H1 (cell line): ENCODE measurements around the gene ACHE. TPM values are rescaled to one million over a fixed set of nuclear protein-coding genes. Genes with fewer than 3 reads are reported as not detected.

ENCODE experiments used
- CTCF ChIA-PET: fragments of 300-600 bp; sonication (Branson Sonifier 250); formaldehyde crosslinking; loops from one replicate; lab custom pipeline; 2021; ENCODE audit not compliant: partially characterized antibody; lab: Charles Lee
- POLR2A ChIA-PET: fragments of 300-600 bp; sonication (Branson Sonifier 250); formaldehyde crosslinking; loops from one replicate; lab custom pipeline; 2021; ENCODE audit warnings: inconsistent platforms; ENCODE audit not compliant: partially characterized antibody; lab: Charles Lee
- DNase-seq, 2 experiments: peaks; one replicate each; pipeline versions ENCODE4 v3.0.0 to v3.0.0-alpha.2; 2010 to 2022; ENCODE audit warnings: low spot score in 2 of 2, low read depth in 1 of 2, mixed read lengths in 1 of 2
- FAIRE-seq: peaks from 2 replicates; lab custom pipeline; 2011; peaks lifted over from hg19 to GRCh38; lab: Jason Lieb, UNC
- H2AFZ ChIP-seq: 2 replicates; pipeline ENCODE4 v1.8.1; 2012; ENCODE audit warnings: low read length, inconsistent platforms
- H2AK5ac ChIP-seq: 2 replicates; pipeline ENCODE4 v1.6.1; 2013; ENCODE audit warnings: low read depth, low read length
- H2BK120ac ChIP-seq: replicated peaks from 2 replicates; pipeline ENCODE3; 2013; ENCODE audit warnings: low read depth, low read length, inconsistent platforms
- H2BK12ac ChIP-seq: 2 replicates; pipeline ENCODE4 v1.6.1; 2013; ENCODE audit warnings: low read depth, low read length
- H2BK15ac ChIP-seq: 2 replicates; pipeline ENCODE4 v1.6.1; 2013; ENCODE audit warnings: low read length
- H2BK20ac ChIP-seq: 2 replicates; pipeline ENCODE4 v1.6.1; 2013; ENCODE audit warnings: low read length
- H2BK5ac ChIP-seq: 2 replicates; pipeline ENCODE4 v1.6.1; 2013; ENCODE audit warnings: low read depth, low read length
- H3K14ac ChIP-seq: 2 replicates; pipeline ENCODE4 v1.6.1; 2013; ENCODE audit warnings: inconsistent platforms; ENCODE audit not compliant: insufficient read length
- H3K18ac ChIP-seq: 2 replicates; pipeline ENCODE4 v1.6.1; 2013; ENCODE audit warnings: low read length; ENCODE audit errors: extremely low read depth
- H3K23ac ChIP-seq: 2 replicates; pipeline ENCODE4 v1.6.1; 2013; ENCODE audit warnings: inconsistent platforms; ENCODE audit not compliant: insufficient read length
- H3K23me2 ChIP-seq: 2 replicates; pipeline ENCODE4 v1.6.1; 2013; ENCODE audit warnings: low read depth, low read length
- H3K27ac ChIP-seq: 2 replicates; pipeline ENCODE4 v1.6.1; 2011; ENCODE audit warnings: low read depth, low read length, inconsistent platforms
- H3K27me3 ChIP-seq, 4 experiments: replicated peaks in 1 of 4; 1 replicate in 1 of 4; 2 replicates in 3 of 4; pipeline versions ENCODE4 v1.6.1 to v1.8.1; 2011 to 2013; ENCODE audit warnings: low read length in 3 of 4, mild to moderate bottlenecking in 3 of 4, inconsistent platforms in 2 of 4, mixed read lengths in 2 of 4, moderate library complexity in 1 of 4; ENCODE audit not compliant: control insufficient read depth in 3 of 4, insufficient read depth in 3 of 4; ENCODE audit errors: extremely low read depth in 1 of 4
- H3K36me3 ChIP-seq, 4 experiments: 2 replicates each; pipeline versions ENCODE4 v1.6.1 to v1.8.1; 2011 to 2013; ENCODE audit warnings: mild to moderate bottlenecking in 4 of 4, low read length in 3 of 4, moderate library complexity in 2 of 4, control low read depth in 1 of 4, inconsistent platforms in 1 of 4; ENCODE audit not compliant: insufficient read depth in 4 of 4, control insufficient read depth in 2 of 4
- H3K4ac ChIP-seq: replicated peaks from 2 replicates; pipeline ENCODE3; 2013; ENCODE audit warnings: low read length, low read depth, mixed read lengths, inconsistent platforms; ENCODE audit not compliant: insufficient read length
- H3K4me1 ChIP-seq, 4 experiments: replicated peaks in 1 of 4; 1 replicate in 1 of 4; 2 replicates in 3 of 4; pipeline versions ENCODE4 v1.6.1 to v1.8.1; 2011 to 2013; ENCODE audit warnings: low read length in 3 of 4, inconsistent platforms in 2 of 4, mixed read lengths in 1 of 4; ENCODE audit not compliant: insufficient read depth in 4 of 4, control insufficient read depth in 3 of 4
- H3K4me2 ChIP-seq, 2 experiments: 2 replicates each; pipeline versions ENCODE4 v1.6.1 to v1.8.1; 2011 to 2013; ENCODE audit warnings: low read depth in 2 of 2, low read length in 2 of 2, control low read depth in 1 of 2, inconsistent platforms in 1 of 2, mild to moderate bottlenecking in 1 of 2; ENCODE audit not compliant: insufficient read depth in 1 of 2
- H3K4me3 ChIP-seq, 4 experiments: fragments of 200-600, 300-600 bp in 1 of 4; sonication (generic), shearing (Covaris generic), sonication (Bioruptor Twin) in 1 of 4; 2 replicates each; pipeline versions ENCODE4 v1.5.1 to v1.8.1; 2011 to 2016; ENCODE audit warnings: low read length in 4 of 4, low read depth in 3 of 4, control low read depth in 2 of 4, inconsistent platforms in 2 of 4, mild to moderate bottlenecking in 2 of 4, mixed read lengths in 1 of 4, moderate library complexity in 1 of 4; ENCODE audit not compliant: insufficient read depth in 2 of 4; ENCODE audit errors: extremely low read depth in 1 of 4
- H3K56ac ChIP-seq: replicated peaks from 2 replicates; pipeline ENCODE3; 2013; ENCODE audit warnings: low read depth, mild to moderate bottlenecking, mixed read lengths, low read length, inconsistent platforms; ENCODE audit not compliant: insufficient read length
- H3K79me1 ChIP-seq: 2 replicates; pipeline ENCODE4 v1.6.1; 2013; ENCODE audit warnings: low read depth, low read length, control low read depth
- H3K79me2 ChIP-seq, 2 experiments: 2 replicates each; pipeline versions ENCODE4 v1.6.1 to v1.8.1; 2012 to 2013; ENCODE audit warnings: low read length in 2 of 2, mild to moderate bottlenecking in 2 of 2, inconsistent platforms in 1 of 2; ENCODE audit not compliant: insufficient read depth in 2 of 2, control insufficient read depth in 1 of 2
- H3K9ac ChIP-seq, 4 experiments: replicated peaks in 1 of 4; 1 replicate in 1 of 4; 2 replicates in 3 of 4; pipeline versions ENCODE4 v1.6.1 to v1.8.1; 2011 to 2013; ENCODE audit warnings: low read depth in 3 of 4, low read length in 3 of 4, control low read depth in 2 of 4, mild to moderate bottlenecking in 2 of 4, moderate library complexity in 2 of 4, inconsistent platforms in 1 of 4; ENCODE audit errors: extremely low read depth in 1 of 4
- H3K9me3 ChIP-seq, 2 experiments: 2 replicates each; pipeline versions ENCODE4 v1.6.1 to v1.8.1; 2012 to 2013; ENCODE audit warnings: mild to moderate bottlenecking in 2 of 2, moderate library complexity in 2 of 2, control low read depth in 1 of 2, inconsistent platforms in 1 of 2, low read depth in 1 of 2, low read length in 1 of 2, mixed read lengths in 1 of 2; ENCODE audit not compliant: insufficient read depth in 2 of 2
- H4K20me1 ChIP-seq, 2 experiments: replicated peaks in 1 of 2; 2 replicates each; pipeline versions ENCODE3 to v1.8.1; 2011 to 2013; ENCODE audit warnings: inconsistent platforms in 2 of 2, low read length in 2 of 2, mild to moderate bottlenecking in 1 of 2; ENCODE audit not compliant: insufficient read depth in 2 of 2, control insufficient read depth in 1 of 2
- H4K5ac ChIP-seq: 2 replicates; pipeline ENCODE4 v1.6.1; 2013; ENCODE audit warnings: low read length, low read depth, mixed read lengths, inconsistent platforms; ENCODE audit not compliant: insufficient read length
- H4K8ac ChIP-seq: 2 replicates; pipeline ENCODE4 v1.8.0; 2013; ENCODE audit warnings: mild to moderate bottlenecking, moderate library complexity, low read length, inconsistent platforms; ENCODE audit not compliant: insufficient read depth; ENCODE audit errors: extremely low read depth
- H4K91ac ChIP-seq: replicated peaks from 2 replicates; pipeline ENCODE3; 2013; ENCODE audit warnings: low read length, mixed read lengths, inconsistent platforms; ENCODE audit not compliant: insufficient read length
- CEBPB ChIP-seq: IDR thresholded peaks from 2 replicates; pipeline ENCODE4 v1.6.1; 2012; ENCODE audit warnings: low read depth, low read length
- CHD2 ChIP-seq: IDR thresholded peaks from 2 replicates; pipeline ENCODE4 v1.6.1; 2012; ENCODE audit warnings: low read length, improper control_type of control experiment
- EZH2 ChIP-seq: fragments of 200-600 bp; sonication (generic); IDR thresholded peaks from 2 replicates; pipeline ENCODE4 v1.7.1; 2012; ENCODE audit warnings: low read depth, mild to moderate bottlenecking, moderate library complexity, low read length, inconsistent platforms; ENCODE audit not compliant: severe bottlenecking
- POLR2AphosphoS5 ChIP-seq: IDR thresholded peaks from 2 replicates; pipeline ENCODE4 v1.6.1; 2011; ENCODE audit warnings: low read depth, low read length
- WGBS, 2 experiments: shearing (Covaris generic) in 1 of 2; methylation state at CpG; one replicate each; pipeline versions ENCODE4 v1.1.6 to v1.1.7; 2013 to 2015; ENCODE audit warnings: low lambda C conversion rate in 2 of 2, mixed read lengths in 2 of 2, inconsistent platforms in 1 of 2, low coverage in 1 of 2, missing lambda C conversion rate in 1 of 2; ENCODE audit not compliant: insufficient replicate concordance in 2 of 2, insufficient coverage in 1 of 2, insufficient read length in 1 of 2; ENCODE audit errors: extremely low coverage in 1 of 2, missing lambda C conversion rate in 1 of 2; 5-methylcytosine and 5-hydroxymethylcytosine counted together
- polyA plus RNA-seq, 7 experiments: library from polyadenylated mRNA; depleted of rRNA in 3 of 7; stranded (reverse) in 5 of 7; unstranded in 2 of 7; fragments of >200 nt in 5 of 7; fragments of 200-250 nt in 2 of 7; gene quantifications; 1 replicate in 5 of 7; 2 replicates in 1 of 7; 4 replicates in 1 of 7; pipeline versions ENCODE4 v1.2.1 to v1.2.3, GENCODE V29; 2011 to 2013; ENCODE audit warnings: missing spikeins in 2 of 7, mixed read lengths in 2 of 7
- total RNA-seq: library from RNA; stranded (reverse); fragmentation: NEBNext Ultra II Directional; extraction: Animal tissue kit (Norgen Biotek cat#: 25700); gene quantifications from 2 replicates; pipeline ENCODE4 v1.2.1, GENCODE V29; 2021

Gene ACHE
- total and polyA plus RNA-seq, 2 of the 8 experiments (the other 6 are each of a cell fraction or from before 2014, with no cell fraction given): 1.4 to 4.3 TPM

GRCh38 chr7:100888291-100888987, 7.2 kb downstream of the ACHE start:
- H3K9me3 ChIP-seq: no peaks in the 10 kb centered on the region; a peak in 1 of 4 replicates
- peak overlapping the region; percentile 13 for H3K4ac ChIP-seq
- H2AFZ ChIP-seq: no peak overlapping the region
- H3K27ac ChIP-seq: peak overlapping the region; percentile 71
- H2BK20ac ChIP-seq: no peak overlapping the region
- H3K4me3 ChIP-seq: peak overlapping the region; percentile 75 to 91 (median 78)
- WGBS, 2 experiments: 75% methylated on average over 18 of the region's 18 CpGs; no CpG with 5 or more reads in 1 of the 2 experiments
- H3K18ac ChIP-seq: no peak overlapping the region; the same call in 1 of the 2 replicates
- ChIA-PET CTCF (interaction anchor here (0.8 to 3.4 kb wide), 4 partner anchors 11 to 183 kb away, joined by 3 to 14 read pairs (median 4); partner anchors contain the start of gene POP7), POLR2A (interaction anchor here (0.6 to 10.1 kb wide), 8 partner anchors 15 to 368 kb away, joined by 3 to 313 read pairs (median 3); partner anchors contain the start of genes AP1S1, SRRT and TRIP6)
- H2BK12ac ChIP-seq: peak overlapping the region; percentile 3; the same call in 1 of the 2 replicates
- peak overlapping the region in 3 of 4 experiments; percentile 86 to 92 (median 87); a peak in 6 of 7 replicates for H3K9ac ChIP-seq
- peak; percentile 13 for FAIRE-seq
- peak overlapping the region; percentile 87 for H4K8ac ChIP-seq
- peaks cover 0 to 18% (median 5%) of the 10 kb centered on the region in 4 experiments; a peak in 6 of 7 replicates for H3K4me1 ChIP-seq
- H3K56ac ChIP-seq: no peak overlapping the region
- peaks cover 14% of the 10 kb centered on the region for H3K79me1 ChIP-seq
- peaks cover 20% of the 10 kb centered on the region; the same call in 1 of the 2 replicates for H3K23me2 ChIP-seq
- no peak overlapping the region for H4K91ac ChIP-seq
- no peak overlapping the region for H3K14ac ChIP-seq
- TF ChIP-seq POLR2AphosphoS5 (peak; percentile 18), EZH2 (no peak), CHD2 (no peak), CEBPB (no peak)
- H2AK5ac ChIP-seq: no peak overlapping the region
- H2BK120ac ChIP-seq: no peak overlapping the region
- peaks cover 35 to 55% (median 46%) of the 10 kb centered on the region in 4 experiments for H3K36me3 ChIP-seq
- peak overlapping the region; percentile 27 for H4K5ac ChIP-seq
- peaks cover 0 to 2% (median 0%) of the 10 kb centered on the region in 4 experiments; a peak in 2 of 7 replicates for H3K27me3 ChIP-seq
- no peak for DNase-seq
- peak overlapping the region; percentile 86 to 91 for H3K4me2 ChIP-seq
- peaks cover 15 to 20% of the 10 kb centered on the region in 2 experiments for H4K20me1 ChIP-seq
- H2BK5ac ChIP-seq: peak overlapping the region; percentile 92; the same call in 1 of the 2 replicates
- no peak overlapping the region for H2BK15ac ChIP-seq
- no peak overlapping the region for H3K23ac ChIP-seq
- H3K79me2 ChIP-seq: peaks cover 0 to 28% of the 10 kb centered on the region in 2 experiments; a peak in 2 of 4 replicates
